Spleen (tissue), 7 donors: Measurements from ENCODE around the gene SDCBP2.

Experiments used
- CTCF ChIP-seq, 11 experiments: fragments of 200-600 bp in 7 of 11; fragments of 450-650 bp in 4 of 11; sonication (generic) in 4 of 11; IDR thresholded peaks in 8 of 11; conservative IDR thresholded peaks in 3 of 11; 1 replicate in 7 of 11; 2 replicates in 4 of 11; pipeline versions ENCODE4 v1.4.0 to v1.8.0; 2016 to 2021; ENCODE audit warnings: antibody characterized with exemption in 11 of 11, inconsistent platforms in 4 of 11, mild to moderate bottlenecking in 1 of 11
- POLR2A ChIP-seq, 3 donors: fragments of 450-650 bp; IDR thresholded peaks; one replicate each; pipeline ENCODE4 v1.5.1; 2017; ENCODE audit warnings: antibody characterized with exemption in 3 of 3, mild to moderate bottlenecking in 1 of 3
- POLR2AphosphoS5 ChIP-seq, 3 donors: sonication (generic); formaldehyde crosslinking; IDR thresholded peaks; one replicate each; pipeline ENCODE4 v1.5.1; 2017; ENCODE audit warnings: antibody characterized with exemption in 3 of 3
- donor health status: DM: no; HTN: no; CAD: no; lungs with moderate emphysema.
- donor health status: DM: no; HTN: no; CAD: no.
- donor health status: DM: no; HTN: no; CAD: no.

GRCh38 chr20:1324598-1325172, 4.3 kb downstream of the SDCBP2 start:
- TF ChIP-seq CTCF (IDR thresholded peaks at IDR 0.05 in 8 of 11, conservative IDR thresholded peaks at IDR 0.05 in 3 of 11), result no peak
- no peak for TF ChIP-seq POLR2A (IDR thresholded peaks at IDR 0.05)
- no peak for TF ChIP-seq POLR2AphosphoS5 (IDR thresholded peaks at IDR 0.05)
